Endothelial cell of umbilical vein (primary cell): ENCODE results near the gene DLX6. TPM values are rescaled to one million over a fixed set of nuclear protein-coding genes. Genes with fewer than 3 reads are reported as not detected.

Experiments
- BruUV-seq: library from RNA; stranded (reverse); fragments of 400-500 nt; replicated peaks from 2 replicates; lab custom pipeline; 2021; lab: Mats Ljungman, UMichigan
- CTCF ChIA-PET: fragments of 300-600, 350-600 bp; sonication (Branson Sonifier 250); formaldehyde crosslinking; loops from one replicate; lab custom pipeline; 2021; ENCODE audit warnings: antibody characterized with exemption, inconsistent platforms; lab: Charles Lee
- POLR2A ChIA-PET: fragments of 300-600, 350-600 bp; sonication (Branson Sonifier 250); formaldehyde crosslinking; loops from one replicate; lab custom pipeline; 2021; ENCODE audit warnings: antibody characterized with exemption, inconsistent platforms; lab: Charles Lee
- DNase-seq: peaks from one replicate; pipeline ENCODE4 v3.0.0-alpha.2; 2011; ENCODE audit warnings: low read depth, low spot score
- FAIRE-seq: peaks from 2 replicates; lab custom pipeline; 2011; peaks lifted over from hg19 to GRCh38; lab: Jason Lieb, UNC
- H2AFZ ChIP-seq: 2 replicates; pipeline ENCODE4 v1.6.0; 2012; ENCODE audit warnings: low read depth, low read length, control low read depth, inconsistent platforms
- H3K27ac ChIP-seq: 2 replicates; pipeline ENCODE4 v1.5.1; 2011; ENCODE audit warnings: low read depth, mild to moderate bottlenecking, control low read depth, low read length, moderate library complexity; ENCODE audit not compliant: insufficient read depth
- H3K27me3 ChIP-seq, 2 experiments: 2 replicates each; pipeline versions ENCODE4 v1.6.0 to v1.6.1; 2011; ENCODE audit warnings: low read length in 2 of 2, mixed read lengths in 1 of 2; ENCODE audit not compliant: control insufficient read depth in 2 of 2, insufficient read depth in 2 of 2
- H3K36me3 ChIP-seq, 2 experiments: 2 replicates in 1 of 2; 3 replicates in 1 of 2; pipeline ENCODE4 v1.5.1; 2011; ENCODE audit warnings: low read length in 2 of 2, mild to moderate bottlenecking in 1 of 2, moderate library complexity in 1 of 2; ENCODE audit not compliant: control insufficient read depth in 2 of 2, insufficient read depth in 2 of 2; ENCODE audit errors: extremely low read depth in 1 of 2
- H3K4me1 ChIP-seq: 3 replicates; pipeline ENCODE4 v1.5.1; 2011; ENCODE audit warnings: mild to moderate bottlenecking, low read length; ENCODE audit not compliant: control insufficient read depth, insufficient read depth; ENCODE audit errors: extremely low read depth
- H3K4me2 ChIP-seq: 2 replicates; pipeline ENCODE4 v1.6.1; 2011; ENCODE audit warnings: low read length, control low read depth, mixed read lengths; ENCODE audit not compliant: insufficient read depth
- H3K4me3 ChIP-seq, 3 experiments: fragments of 200-600 bp in 1 of 3; sonication (generic), shearing (Covaris generic) in 1 of 3; replicated peaks in 1 of 3; 2 replicates each; pipeline ENCODE4 v1.5.1; 2011 to 2016; ENCODE audit warnings: control low read depth in 3 of 3, low read length in 3 of 3, mild to moderate bottlenecking in 2 of 3, inconsistent platforms in 1 of 3, low read depth in 1 of 3, moderate library complexity in 1 of 3; ENCODE audit not compliant: insufficient read depth in 1 of 3
- H3K79me2 ChIP-seq: 2 replicates; pipeline ENCODE4 v1.6.0; 2012; ENCODE audit warnings: low read length, inconsistent platforms; ENCODE audit not compliant: control insufficient read depth, insufficient read depth
- H3K9ac ChIP-seq: replicated peaks from 2 replicates; pipeline ENCODE3; 2011; ENCODE audit warnings: low read length, control low read depth; ENCODE audit not compliant: insufficient read depth; ENCODE audit errors: extremely low read depth
- H3K9me1 ChIP-seq: replicated peaks from 3 replicates; pipeline ENCODE4 v1.6.0; 2011; ENCODE audit warnings: mild to moderate bottlenecking, low read length; ENCODE audit not compliant: control insufficient read depth, insufficient read depth; ENCODE audit errors: extremely low read depth
- H3K9me3 ChIP-seq: replicated peaks from 2 replicates; pipeline ENCODE4 v1.5.1; 2012; ENCODE audit warnings: low read length, inconsistent platforms; ENCODE audit not compliant: control insufficient read depth, insufficient read depth
- H4K20me1 ChIP-seq: replicated peaks from 2 replicates; pipeline ENCODE3; 2011; ENCODE audit warnings: mild to moderate bottlenecking, low read length; ENCODE audit not compliant: control insufficient read depth, insufficient read depth; ENCODE audit errors: extremely low read depth
- EZH2 ChIP-seq: IDR thresholded peaks from 2 replicates; pipeline ENCODE4 v1.6.1; 2012; ENCODE audit warnings: borderline replicate concordance, low read depth, mild to moderate bottlenecking, moderate library complexity, low read length, inconsistent platforms; ENCODE audit not compliant: severe bottlenecking
- FOS ChIP-seq: IDR thresholded peaks from 2 replicates; pipeline ENCODE4 v1.6.1; 2011; ENCODE audit warnings: mild to moderate bottlenecking, low read length, moderate library complexity, borderline replicate concordance; ENCODE audit not compliant: insufficient read depth
- GATA2 ChIP-seq: IDR thresholded peaks from 2 replicates; pipeline ENCODE4 v1.7.0; 2011; ENCODE audit warnings: low read depth, mild to moderate bottlenecking, moderate library complexity, mixed read lengths, low read length; ENCODE audit not compliant: insufficient read length, insufficient read depth
- JUN ChIP-seq: IDR thresholded peaks from 2 replicates; pipeline ENCODE4 v1.6.1; 2011; ENCODE audit warnings: borderline replicate concordance, low read depth; ENCODE audit not compliant: insufficient read length, insufficient read depth
- MYC ChIP-seq: IDR thresholded peaks from one replicate; pipeline ENCODE4 v1.6.1; 2011; ENCODE audit warnings: mild to moderate bottlenecking, low read depth, low read length
- POLR2A ChIP-seq: IDR thresholded peaks from 2 replicates; pipeline ENCODE4 v1.6.1; 2012; ENCODE audit warnings: low read depth, mild to moderate bottlenecking, control low read depth, low read length
- POLR2AphosphoS5 ChIP-seq: IDR thresholded peaks from 2 replicates; pipeline ENCODE4 v1.6.1; 2012; ENCODE audit warnings: low read depth, mild to moderate bottlenecking, control low read depth, low read length, moderate library complexity; ENCODE audit not compliant: insufficient read depth
- dilution Hi-C: fragments of 300-500 bp; cut with MboI; formaldehyde crosslinking; loops from one replicate; pipeline ENCODE4 v1.15.0; 2019; ENCODE audit warnings: low sequenced_read_pairs; ENCODE audit not compliant: extremely low pct_ligation_motif_present
- intact Hi-C: fragments of 100-400 bp; cut with micrococcal nuclease; formaldehyde crosslinking; loops from one replicate; pipeline ENCODE4 v1.10.0; 2022
- polyA plus RNA-seq, 4 experiments: library from polyadenylated mRNA; depleted of rRNA in 3 of 4; stranded (reverse) in 3 of 4; unstranded in 1 of 4; fragments of >200 nt; gene quantifications; 2 replicates each; pipeline versions ENCODE4 v1.2.1 to v1.2.3, GENCODE V29; 2011 to 2012; ENCODE audit warnings: missing spikeins in 1 of 4
- total RNA-seq: library from RNA; stranded (reverse); gene quantifications from 2 replicates; pipeline ENCODE4 v1.2.3, GENCODE V29; 2021
- TF ChIP-seq, protein P1 (sequence below), 2 donors: IDR thresholded peaks; 1 replicate in 1 of 2; 2 replicates in 1 of 2; pipeline ENCODE4 v1.5.1; 2011; ENCODE audit warnings: low read length in 2 of 2, mild to moderate bottlenecking in 2 of 2, moderate library complexity in 2 of 2, control low read depth in 1 of 2, inconsistent platforms in 1 of 2, low read depth in 1 of 2; ENCODE audit not compliant: insufficient read depth in 1 of 2; ENCODE audit errors: extremely low read depth in 1 of 2
- TF ChIP-seq, protein P2 (sequence below): IDR thresholded peaks from 2 replicates; pipeline ENCODE4 v1.6.1; 2011; ENCODE audit not compliant: insufficient read depth, insufficient read length

Gene DLX6
- total and polyA plus RNA-seq, 2 donors (not counting 3 experiments of a cell fraction or from before 2014, with no cell fraction given) = not detected

- no peak overlapping the region for H2AFZ ChIP-seq
- H3K4me2 ChIP-seq = no peak overlapping the region
- dilution Hi-C loops = no loop called here
- no peak overlapping the region for H3K4me3 ChIP-seq
- no peaks in the 10 kb centered on the region for H3K4me1 ChIP-seq
- no peak overlapping the region for H3K27ac ChIP-seq
- BruUV-seq = no TSS peak
- no peaks in the 10 kb centered on the region for H3K9me3 ChIP-seq
- peaks cover 82 to 97% of the 10 kb centered on the region in 2 experiments for H3K27me3 ChIP-seq
- no peak for DNase-seq
- H3K36me3 ChIP-seq = no peaks in the 10 kb centered on the region
- no peaks in the 10 kb centered on the region for H4K20me1 ChIP-seq
- no peak overlapping the region for H3K9ac ChIP-seq
- TF ChIP-seq FOS = no peak
- TF ChIP-seq GATA2 = no peak
- TF ChIP-seq POLR2AphosphoS5 = no peak
- TF ChIP-seq MYC = no peak
- TF ChIP-seq, protein P1, sequence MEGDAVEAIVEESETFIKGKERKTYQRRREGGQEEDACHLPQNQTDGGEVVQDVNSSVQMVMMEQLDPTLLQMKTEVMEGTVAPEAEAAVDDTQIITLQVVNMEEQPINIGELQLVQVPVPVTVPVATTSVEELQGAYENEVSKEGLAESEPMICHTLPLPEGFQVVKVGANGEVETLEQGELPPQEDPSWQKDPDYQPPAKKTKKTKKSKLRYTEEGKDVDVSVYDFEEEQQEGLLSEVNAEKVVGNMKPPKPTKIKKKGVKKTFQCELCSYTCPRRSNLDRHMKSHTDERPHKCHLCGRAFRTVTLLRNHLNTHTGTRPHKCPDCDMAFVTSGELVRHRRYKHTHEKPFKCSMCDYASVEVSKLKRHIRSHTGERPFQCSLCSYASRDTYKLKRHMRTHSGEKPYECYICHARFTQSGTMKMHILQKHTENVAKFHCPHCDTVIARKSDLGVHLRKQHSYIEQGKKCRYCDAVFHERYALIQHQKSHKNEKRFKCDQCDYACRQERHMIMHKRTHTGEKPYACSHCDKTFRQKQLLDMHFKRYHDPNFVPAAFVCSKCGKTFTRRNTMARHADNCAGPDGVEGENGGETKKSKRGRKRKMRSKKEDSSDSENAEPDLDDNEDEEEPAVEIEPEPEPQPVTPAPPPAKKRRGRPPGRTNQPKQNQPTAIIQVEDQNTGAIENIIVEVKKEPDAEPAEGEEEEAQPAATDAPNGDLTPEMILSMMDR (IDR thresholded peaks at IDR 0.05; ENCODE audit: extremely low read depth in 1 of 2, insufficient read depth in 1 of 2, low read depth in 1 of 2, low read length in 2 of 2) = no peak
- TF ChIP-seq, protein P2, sequence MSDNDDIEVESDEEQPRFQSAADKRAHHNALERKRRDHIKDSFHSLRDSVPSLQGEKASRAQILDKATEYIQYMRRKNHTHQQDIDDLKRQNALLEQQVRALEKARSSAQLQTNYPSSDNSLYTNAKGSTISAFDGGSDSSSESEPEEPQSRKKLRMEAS = no peak
- TF ChIP-seq POLR2A = no peak
- TF ChIP-seq EZH2 = no peak
- no peak for TF ChIP-seq JUN
- no peaks in the 10 kb centered on the region for H3K79me2 ChIP-seq
- POLR2A ChIA-PET = no interaction called here
- CTCF ChIA-PET = interaction anchor here (1.1 kb wide), 1 partner anchor 17 kb away, joined by 3 read pairs; no protein-coding TSS in a partner anchor
- no peaks in the 10 kb centered on the region for H3K9me1 ChIP-seq
- intact Hi-C loops = no loop called here
- no peak for FAIRE-seq
Observed at GRCh38 chr7:97011104-97011503, 5.8 kb downstream of the DLX6 start.
